GM12878 (cell line): Measurements from ENCODE around the gene C2CD4D.

ENCODE experiments used
- JUNB ChIP-seq: IDR thresholded peaks from 2 replicates; pipeline ENCODE4 v1.6.1; 2016; ENCODE audit warnings: antibody characterized with exemption, mild to moderate bottlenecking
- POLR2A ChIP-seq: IDR thresholded peaks from 2 replicates; pipeline ENCODE4 v1.6.1; 2011; ENCODE audit warnings: low read depth, mild to moderate bottlenecking, low read length
- POU2F2 ChIP-seq: IDR thresholded peaks from 3 replicates; pipeline ENCODE4 v1.6.1; 2011; ENCODE audit warnings: low read depth, mild to moderate bottlenecking, low read length, borderline replicate concordance
- TF ChIP-seq, protein P1 (sequence below): IDR thresholded peaks from 2 replicates; pipeline ENCODE4 v1.6.1; 2011; ENCODE audit warnings: low read depth, low read length, improper control_type of control experiment, borderline replicate concordance

DNA sequence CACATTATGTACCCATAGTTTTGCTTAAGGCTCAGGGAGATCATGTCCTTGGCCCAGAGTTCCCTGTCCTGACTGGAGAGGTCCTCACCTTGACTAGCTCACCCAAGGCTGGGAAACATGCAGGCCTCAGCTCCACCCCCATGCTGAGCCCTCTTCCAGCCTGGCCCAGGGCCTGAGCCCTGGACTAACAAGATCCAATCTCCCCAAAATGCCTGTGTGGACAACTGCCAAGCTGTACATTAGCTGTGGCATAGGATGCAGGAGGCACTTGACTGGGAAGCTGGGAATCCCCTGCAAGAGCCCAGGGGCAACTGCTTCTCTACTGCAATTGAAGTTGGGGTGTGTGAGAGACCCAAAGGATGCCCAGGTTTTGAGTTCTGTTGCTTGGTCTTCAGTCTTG, 36.5 kb downstream of the C2CD4D start:
- TF ChIP-seq POLR2A (no peak), JUNB (no peak), POU2F2 (no peak)
- TF ChIP-seq, protein P1, sequence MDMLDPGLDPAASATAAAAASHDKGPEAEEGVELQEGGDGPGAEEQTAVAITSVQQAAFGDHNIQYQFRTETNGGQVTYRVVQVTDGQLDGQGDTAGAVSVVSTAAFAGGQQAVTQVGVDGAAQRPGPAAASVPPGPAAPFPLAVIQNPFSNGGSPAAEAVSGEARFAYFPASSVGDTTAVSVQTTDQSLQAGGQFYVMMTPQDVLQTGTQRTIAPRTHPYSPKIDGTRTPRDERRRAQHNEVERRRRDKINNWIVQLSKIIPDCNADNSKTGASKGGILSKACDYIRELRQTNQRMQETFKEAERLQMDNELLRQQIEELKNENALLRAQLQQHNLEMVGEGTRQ, result no peak
